HG03103 (cell line): ENCODE measurements around the gene CROT.

Source experiments
- ATAC-seq: cut with Tn5 transposase; IDR thresholded peaks from one replicate; pipeline ENCODE4 v1.9.1; 2021; ENCODE audit warnings: low read depth; ENCODE audit not compliant: unreplicated experiment

Gene CROT

GRCh38 chr7:87411186-87411585 is 65.7 kb downstream of the CROT start:
- ATAC-seq, result no peak

- ATAC-seq, result no peak
Measured at GRCh38 chr7:87413029-87413428, 67.6 kb downstream of the CROT start.

- ATAC-seq, result no peak
Measured at GRCh38 chr7:87413951-87414793, 68.7 kb downstream of the CROT start.

GRCh38 chr7:87414794-87415188 is 69.3 kb downstream of the CROT start:
- ATAC-seq, result no peak

- peak; percentile 80 for ATAC-seq
Measured at GRCh38 chr7:87416682-87417587, 71.5 kb downstream of the CROT start.

GRCh38 chr7:87420173-87420572 is 74.7 kb downstream of the CROT start:
- no peak for ATAC-seq

- ATAC-seq, result no peak
Measured at GRCh38 chr7:87424075-87424474, 78.6 kb downstream of the CROT start.

- no peak for ATAC-seq
Measured at GRCh38 chr7:87426160-87426559, 80.7 kb downstream of the CROT start.

- ATAC-seq, result no peak
Measured at GRCh38 chr7:87427288-87427687, 81.8 kb downstream of the CROT start.

- ATAC-seq, result no peak
Measured at GRCh38 chr7:87432536-87432935, 87.1 kb downstream of the CROT start.

GRCh38 chr7:87435546-87435945 is 90.1 kb downstream of the CROT start:
- no peak for ATAC-seq

GRCh38 chr7:87445897-87446296 is 100.4 kb downstream of the CROT start:
- peak; percentile 96 for ATAC-seq

- ATAC-seq, result no peak
Measured at GRCh38 chr7:87447116-87447635, 101.7 kb downstream of the CROT start.

- ATAC-seq, result no peak
Measured at GRCh38 chr7:87448388-87448787, 102.9 kb downstream of the CROT start.
